Measurements from ENCODE around the gene ZDHHC14. TPM values are rescaled to one million over a fixed set of nuclear protein-coding genes. Genes with fewer than 3 reads are reported as not detected.
A peak's percentile ranks its signal among the peaks of the same experiment; 100 is the strongest.

Gene ZDHHC14
- total RNA-seq, 1 donor from 2014 or later: 46.1 TPM

- DNase-seq (ENCODE audit: extremely low read depth, low read depth, low spot score): no peak
These were observed 226.5 kb downstream of the ZDHHC14 start for GRCh38 chr6:157607317-157608109.

- DNase-seq (ENCODE audit: extremely low read depth, low read depth, low spot score): no peak
These were observed 227.5 kb downstream of the ZDHHC14 start for GRCh38 chr6:157608221-157609075.

- DNase-seq (ENCODE audit: extremely low read depth, low read depth, low spot score): no peak
These were observed 228.1 kb downstream of the ZDHHC14 start for GRCh38 chr6:157609117-157609516.

GRCh38 chr6:157609556-157609955 is 228.6 kb downstream of the ZDHHC14 start:
- DNase-seq (ENCODE audit: extremely low read depth, low read depth, low spot score): no peak

- no peak for DNase-seq (ENCODE audit: extremely low read depth, low read depth, low spot score)
These were observed 229.5 kb downstream of the ZDHHC14 start for GRCh38 chr6:157610451-157610999.

GRCh38 chr6:157611406-157611805 is 230.4 kb downstream of the ZDHHC14 start:
- no peak for DNase-seq (ENCODE audit: extremely low read depth, low read depth, low spot score)

- DNase-seq (ENCODE audit: extremely low read depth, low read depth, low spot score): peak; percentile 58
These were observed 232.1 kb downstream of the ZDHHC14 start for GRCh38 chr6:157613011-157613522.

GRCh38 chr6:157614026-157614568 is 233.1 kb downstream of the ZDHHC14 start:
- DNase-seq (ENCODE audit: extremely low read depth, low read depth, low spot score): no peak

- no peak for DNase-seq (ENCODE audit: extremely low read depth, low read depth, low spot score)
These were observed 234.4 kb downstream of the ZDHHC14 start for GRCh38 chr6:157615420-157615769.

- DNase-seq (ENCODE audit: extremely low read depth, low read depth, low spot score): no peak
These were observed 235.0 kb downstream of the ZDHHC14 start for GRCh38 chr6:157615951-157616350.

GRCh38 chr6:157620944-157621343 is 240.0 kb downstream of the ZDHHC14 start:
- DNase-seq (ENCODE audit: extremely low read depth, low read depth, low spot score): no peak

GRCh38 chr6:157621406-157621805 is 240.4 kb downstream of the ZDHHC14 start:
- no peak for DNase-seq (ENCODE audit: extremely low read depth, low read depth, low spot score)

GRCh38 chr6:157622427-157622826 is 241.4 kb downstream of the ZDHHC14 start:
- DNase-seq (ENCODE audit: extremely low read depth, low read depth, low spot score): no peak

GRCh38 chr6:157625111-157625510 is 244.1 kb downstream of the ZDHHC14 start:
- no peak for DNase-seq (ENCODE audit: extremely low read depth, low read depth, low spot score)

GRCh38 chr6:157625764-157626163 is 244.8 kb downstream of the ZDHHC14 start:
- DNase-seq (ENCODE audit: extremely low read depth, low read depth, low spot score): no peak

- DNase-seq (ENCODE audit: extremely low read depth, low read depth, low spot score): no peak
These were observed 246.4 kb downstream of the ZDHHC14 start for GRCh38 chr6:157627195-157627966.

- no peak for DNase-seq (ENCODE audit: extremely low read depth, low read depth, low spot score)
These were observed 247.5 kb downstream of the ZDHHC14 start for GRCh38 chr6:157628463-157628862.

GRCh38 chr6:157629220-157629619 is 248.2 kb downstream of the ZDHHC14 start:
- no peak for DNase-seq (ENCODE audit: extremely low read depth, low read depth, low spot score)

GRCh38 chr6:157630463-157631080 is 249.6 kb downstream of the ZDHHC14 start:
- no peak for DNase-seq (ENCODE audit: extremely low read depth, low read depth, low spot score)

GRCh38 chr6:157631412-157631811 is 250.4 kb downstream of the ZDHHC14 start:
- no peak for DNase-seq (ENCODE audit: extremely low read depth, low read depth, low spot score)

Data from glomerular endothelial cell (primary cell).